Measurements from ENCODE around the gene KCTD18.

Gene KCTD18

GRCh38 chr2:200456567-200456966, 53.3 kb downstream of the KCTD18 start:
- H3K36me3 ChIP-seq (ENCODE audit: control insufficient read depth in 1 of 2, insufficient read depth in 2 of 2, low read length in 2 of 2), result peaks cover 11 to 17% of the 10 kb centered on the region in 2 experiments
- H3K79me1 ChIP-seq (ENCODE audit: low read length), result no peaks in the 10 kb centered on the region
- no peak overlapping the region for H3K4me2 ChIP-seq (ENCODE audit: low read length)
- no peaks in the 10 kb centered on the region for H3K27me3 ChIP-seq (ENCODE audit: insufficient read depth, low read length)
- H3K23ac ChIP-seq (ENCODE audit: low read length), result no peak overlapping the region
- H3K18ac ChIP-seq (ENCODE audit: low read length), result no peak overlapping the region
- H3K4me3 ChIP-seq (ENCODE audit: low read depth, low read length), result no peak overlapping the region
- H4K12ac ChIP-seq (ENCODE audit: low read depth, low read length), result no peak overlapping the region
- H3K79me2 ChIP-seq (ENCODE audit: control insufficient read depth, insufficient read depth, low read length, poor library complexity), result no peaks in the 10 kb centered on the region
- peaks cover 6 to 11% of the 10 kb centered on the region in 2 experiments for H3K4me1 ChIP-seq (ENCODE audit: control insufficient read depth in 1 of 2, insufficient read depth in 2 of 2, low read length in 2 of 2)
- no peak overlapping the region for H2BK12ac ChIP-seq (ENCODE audit: low read length)
- no CpG with 5 or more reads among the region's 2 CpGs for WGBS (ENCODE audit: extremely low coverage, insufficient coverage, insufficient read length)
- no peaks in the 10 kb centered on the region for H3K9me3 ChIP-seq (ENCODE audit: insufficient read depth, low read depth, low read length)
- H2AK5ac ChIP-seq (ENCODE audit: low read length), result no peak overlapping the region
- H3K27ac ChIP-seq (ENCODE audit: low read depth, low read length), result no peak overlapping the region
- H4K91ac ChIP-seq (ENCODE audit: low read depth, low read length), result no peak overlapping the region
- H3K4ac ChIP-seq (ENCODE audit: low read depth, low read length), result no peak overlapping the region
- no peak for DNase-seq
- H2BK120ac ChIP-seq (ENCODE audit: insufficient read depth, low read length, poor library complexity), result no peak overlapping the region
- no peak overlapping the region for H2AFZ ChIP-seq (ENCODE audit: insufficient read depth, low read length, poor library complexity)
- no peak overlapping the region for H2BK5ac ChIP-seq (ENCODE audit: low read depth, low read length, poor library complexity)
- H3K9ac ChIP-seq (ENCODE audit: low read length), result no peak overlapping the region
- H3K14ac ChIP-seq (ENCODE audit: low read length), result no peak overlapping the region
- no peak overlapping the region for H4K8ac ChIP-seq (ENCODE audit: low read depth, low read length)

DNA sequence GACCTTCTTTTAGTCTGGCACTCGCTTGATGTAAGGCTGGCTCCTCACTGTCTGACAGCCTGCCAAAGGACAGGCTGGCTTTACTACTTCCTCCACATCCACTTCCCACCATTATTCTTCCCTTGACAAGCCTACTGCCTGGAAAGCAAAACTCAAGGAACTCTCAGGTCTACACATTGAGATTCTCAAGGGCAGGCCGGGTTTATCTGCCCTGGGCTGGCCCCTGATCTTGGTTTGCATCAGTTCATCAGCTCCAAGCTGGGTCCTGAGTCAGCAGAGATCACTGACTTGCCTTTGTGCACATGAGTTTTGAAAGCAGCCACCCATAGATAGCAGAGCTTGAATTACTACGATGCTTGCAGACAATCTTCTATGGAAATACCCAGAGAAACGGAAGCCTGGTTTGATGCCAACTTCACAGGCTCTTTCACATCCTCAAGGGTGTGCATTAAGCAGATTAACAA, 53.9 kb downstream of the KCTD18 start:
- no peak overlapping the region for H3K4me2 ChIP-seq (ENCODE audit: low read length)
- no peak overlapping the region for H3K14ac ChIP-seq (ENCODE audit: low read length)
- H3K4me1 ChIP-seq (ENCODE audit: control insufficient read depth in 1 of 2, insufficient read depth in 2 of 2, low read length in 2 of 2), result peaks cover 6 to 11% of the 10 kb centered on the region in 2 experiments

DNA sequence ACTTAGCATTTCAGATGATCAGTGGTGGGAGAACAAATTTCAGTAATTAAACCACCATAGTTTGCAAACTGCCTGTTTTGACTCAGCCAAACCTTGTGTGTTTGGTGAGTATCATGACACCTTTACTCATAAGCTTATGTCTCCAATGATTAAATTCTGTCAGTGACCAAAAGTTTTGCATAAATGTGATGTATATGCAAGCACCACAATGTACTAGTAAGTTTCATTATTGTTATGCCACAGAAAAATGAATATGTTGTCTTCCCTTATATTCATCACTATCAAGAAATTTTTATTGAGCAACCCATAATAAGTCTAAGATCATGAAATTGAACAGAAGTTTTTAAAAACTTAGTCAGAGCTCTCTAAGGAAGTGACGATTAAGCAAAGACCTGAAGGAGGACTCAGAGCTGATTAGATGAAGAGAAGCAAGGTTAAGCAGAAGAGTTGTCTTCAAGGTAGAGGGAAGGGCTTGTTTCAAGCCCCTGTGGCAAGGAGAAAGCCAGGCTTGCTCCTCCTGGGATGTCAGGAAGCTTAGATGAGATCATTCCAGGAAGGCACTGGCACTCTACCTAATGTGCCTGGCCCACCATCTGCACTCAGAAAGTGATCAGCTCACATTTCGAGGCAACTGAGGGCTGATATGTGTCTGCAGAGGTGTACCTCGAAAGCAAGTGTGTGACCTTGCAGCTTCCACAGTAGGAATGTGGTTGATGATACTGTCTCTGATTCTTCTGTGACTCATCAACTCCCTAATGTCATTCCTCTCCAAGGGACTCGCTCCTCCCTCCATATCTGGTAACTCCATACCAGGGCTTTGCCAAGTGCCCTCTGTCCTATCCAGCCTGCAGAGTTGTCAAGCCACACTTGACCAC, 54.7 kb downstream of the KCTD18 start:
- H3K4me2 ChIP-seq (ENCODE audit: low read length), result no peak overlapping the region
- no peaks in the 10 kb centered on the region for H3K9me3 ChIP-seq (ENCODE audit: insufficient read depth, low read depth, low read length)
- H2AK5ac ChIP-seq (ENCODE audit: low read length), result no peak overlapping the region
- H3K79me1 ChIP-seq (ENCODE audit: low read length), result no peaks in the 10 kb centered on the region
- no peak overlapping the region for H3K4ac ChIP-seq (ENCODE audit: low read depth, low read length)
- no peak overlapping the region for H3K9ac ChIP-seq (ENCODE audit: low read length)
- no peak overlapping the region for H3K4me3 ChIP-seq (ENCODE audit: low read depth, low read length)
- no peak overlapping the region for H3K18ac ChIP-seq (ENCODE audit: low read length)
- no peaks in the 10 kb centered on the region for H3K79me2 ChIP-seq (ENCODE audit: control insufficient read depth, insufficient read depth, low read length, poor library complexity)
- peaks cover 6 to 11% of the 10 kb centered on the region in 2 experiments for H3K4me1 ChIP-seq (ENCODE audit: control insufficient read depth in 1 of 2, insufficient read depth in 2 of 2, low read length in 2 of 2)
- no CpG with 5 or more reads among the region's 4 CpGs for WGBS (ENCODE audit: extremely low coverage, insufficient coverage, insufficient read length)
- H2BK120ac ChIP-seq (ENCODE audit: insufficient read depth, low read length, poor library complexity), result no peak overlapping the region
- H3K27me3 ChIP-seq (ENCODE audit: insufficient read depth, low read length), result no peaks in the 10 kb centered on the region
- peak in 1 of 2 donors; percentile 29 for DNase-seq
- no peak overlapping the region for H2BK5ac ChIP-seq (ENCODE audit: low read depth, low read length, poor library complexity)
- no peak overlapping the region for H3K14ac ChIP-seq (ENCODE audit: low read length)
- H3K27ac ChIP-seq (ENCODE audit: low read depth, low read length), result no peak overlapping the region
- no peak overlapping the region for H2AFZ ChIP-seq (ENCODE audit: insufficient read depth, low read length, poor library complexity)
- no peak overlapping the region for H2BK12ac ChIP-seq (ENCODE audit: low read length)
- H4K8ac ChIP-seq (ENCODE audit: low read depth, low read length), result no peak overlapping the region
- no peak overlapping the region for H3K23ac ChIP-seq (ENCODE audit: low read length)
- H4K91ac ChIP-seq (ENCODE audit: low read depth, low read length), result no peak overlapping the region
- H4K12ac ChIP-seq (ENCODE audit: low read depth, low read length), result no peak overlapping the region
- peaks cover 10 to 26% of the 10 kb centered on the region in 2 experiments for H3K36me3 ChIP-seq (ENCODE audit: control insufficient read depth in 1 of 2, insufficient read depth in 2 of 2, low read length in 2 of 2)

More for the DNA sequence above, 53.9 kb downstream of the KCTD18 start:
- peak overlapping the region; percentile 29 for H2AK5ac ChIP-seq (ENCODE audit: low read length)
- H3K4ac ChIP-seq (ENCODE audit: low read depth, low read length), result peak overlapping the region; percentile 6
- no peak overlapping the region for H4K12ac ChIP-seq (ENCODE audit: low read depth, low read length)
- H3K9me3 ChIP-seq (ENCODE audit: insufficient read depth, low read depth, low read length), result no peaks in the 10 kb centered on the region
- no peak overlapping the region for H3K4me3 ChIP-seq (ENCODE audit: low read depth, low read length)
- H2BK12ac ChIP-seq (ENCODE audit: low read length), result no peak overlapping the region
- H3K23ac ChIP-seq (ENCODE audit: low read length), result no peak overlapping the region
- H2BK5ac ChIP-seq (ENCODE audit: low read depth, low read length, poor library complexity), result no peak overlapping the region
- DNase-seq, result no peak
- H3K27ac ChIP-seq (ENCODE audit: low read depth, low read length), result no peak overlapping the region
- H4K91ac ChIP-seq (ENCODE audit: low read depth, low read length), result no peak overlapping the region
- no peaks in the 10 kb centered on the region for H3K27me3 ChIP-seq (ENCODE audit: insufficient read depth, low read length)
- no peak overlapping the region for H2BK120ac ChIP-seq (ENCODE audit: insufficient read depth, low read length, poor library complexity)
- WGBS (ENCODE audit: extremely low coverage, insufficient coverage, insufficient read length), result no CpG with 5 or more reads among the region's 4 CpGs
- no peaks in the 10 kb centered on the region for H3K79me2 ChIP-seq (ENCODE audit: control insufficient read depth, insufficient read depth, low read length, poor library complexity)
- peak overlapping the region; percentile 26 for H3K18ac ChIP-seq (ENCODE audit: low read length)
- H3K36me3 ChIP-seq (ENCODE audit: control insufficient read depth in 1 of 2, insufficient read depth in 2 of 2, low read length in 2 of 2), result peaks cover 15 to 21% of the 10 kb centered on the region in 2 experiments
- H3K79me1 ChIP-seq (ENCODE audit: low read length), result no peaks in the 10 kb centered on the region
- no peak overlapping the region for H4K8ac ChIP-seq (ENCODE audit: low read depth, low read length)
- H2AFZ ChIP-seq (ENCODE audit: insufficient read depth, low read length, poor library complexity), result peak overlapping the region; percentile 25
- no peak overlapping the region for H3K9ac ChIP-seq (ENCODE audit: low read length)

- no peak overlapping the region for H3K14ac ChIP-seq (ENCODE audit: low read length)
- H3K79me2 ChIP-seq (ENCODE audit: control insufficient read depth, insufficient read depth, low read length, poor library complexity), result no peaks in the 10 kb centered on the region
- H3K18ac ChIP-seq (ENCODE audit: low read length), result no peak overlapping the region
- DNase-seq, result peak; percentile 42 to 83
- no peaks in the 10 kb centered on the region for H3K79me1 ChIP-seq (ENCODE audit: low read length)
- no peak overlapping the region for H2BK5ac ChIP-seq (ENCODE audit: low read depth, low read length, poor library complexity)
- no peak overlapping the region for H4K12ac ChIP-seq (ENCODE audit: low read depth, low read length)
- no peak overlapping the region for H2BK120ac ChIP-seq (ENCODE audit: insufficient read depth, low read length, poor library complexity)
- no peaks in the 10 kb centered on the region for H3K9me3 ChIP-seq (ENCODE audit: insufficient read depth, low read depth, low read length)
- no peak overlapping the region for H3K23ac ChIP-seq (ENCODE audit: low read length)
- H3K27ac ChIP-seq (ENCODE audit: low read depth, low read length), result no peak overlapping the region
- no peak overlapping the region for H4K91ac ChIP-seq (ENCODE audit: low read depth, low read length)
- H2AK5ac ChIP-seq (ENCODE audit: low read length), result no peak overlapping the region
- H4K8ac ChIP-seq (ENCODE audit: low read depth, low read length), result no peak overlapping the region
- no peak overlapping the region for H2BK12ac ChIP-seq (ENCODE audit: low read length)
- H3K9ac ChIP-seq (ENCODE audit: low read length), result no peak overlapping the region
- H3K27me3 ChIP-seq (ENCODE audit: insufficient read depth, low read length), result no peaks in the 10 kb centered on the region
- H3K4me2 ChIP-seq (ENCODE audit: low read length), result no peak overlapping the region
- H2AFZ ChIP-seq (ENCODE audit: insufficient read depth, low read length, poor library complexity), result no peak overlapping the region
- no peak overlapping the region for H3K4ac ChIP-seq (ENCODE audit: low read depth, low read length)
- peaks cover 10 to 25% of the 10 kb centered on the region in 2 experiments for H3K36me3 ChIP-seq (ENCODE audit: control insufficient read depth in 1 of 2, insufficient read depth in 2 of 2, low read length in 2 of 2)
- H3K4me3 ChIP-seq (ENCODE audit: low read depth, low read length), result no peak overlapping the region
- WGBS (ENCODE audit: extremely low coverage, insufficient coverage, insufficient read length), result no CpG with 5 or more reads among the region's 5 CpGs
- peaks cover 6 to 11% of the 10 kb centered on the region in 2 experiments for H3K4me1 ChIP-seq (ENCODE audit: control insufficient read depth in 1 of 2, insufficient read depth in 2 of 2, low read length in 2 of 2)
Observed at GRCh38 chr2:200453853-200454534, 55.9 kb downstream of the KCTD18 start.

All from trophoblast cell (in vitro differentiated cells and primary cell).